ENCODE data around the gene WDR72. TPM values are rescaled to one million over a fixed set of nuclear protein-coding genes. Genes with fewer than 3 reads are reported as not detected.

The WDR72 gene
- total RNA-seq, 2 donors from 2014 or later: 5.4 to 9.2 TPM

DNA sequence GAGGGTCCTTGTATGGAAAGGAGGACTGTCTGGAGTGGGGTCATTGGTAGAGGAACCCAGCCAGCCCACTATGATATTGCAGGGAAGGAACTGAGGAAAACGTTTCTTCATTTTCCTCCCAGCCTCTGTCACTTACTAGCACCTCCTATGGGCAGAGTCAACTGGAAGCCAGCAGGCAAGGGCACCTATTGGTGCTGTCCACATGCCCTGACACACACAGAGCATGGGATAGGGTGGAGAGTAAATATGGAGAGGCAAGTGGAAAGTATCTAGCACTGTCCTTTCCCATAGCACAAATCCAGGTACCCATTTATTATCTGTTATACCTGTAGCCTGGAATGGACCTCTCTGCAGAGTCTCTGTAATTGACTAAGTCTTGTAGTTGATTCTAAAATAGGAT is 285.6 kb downstream of the WDR72 start:
- DNase-seq: no peak
- 59 to 83% methylated on average over 1 of the region's 1 CpG for WGBS, 2 donors
- H3K27ac ChIP-seq: no peak overlapping the region
- no peaks in the 10 kb centered on the region for H3K36me3 ChIP-seq (replicated peaks in 1 of 2; ENCODE audit: insufficient read depth in 1 of 2, low read depth in 2 of 2)
- no peaks in the 10 kb centered on the region for H3K27me3 ChIP-seq
- H3K4me3 ChIP-seq: no peak overlapping the region
- intact Hi-C loops (cut with DNase I): no loop called here
- H3K9me3 ChIP-seq: peaks cover 0 to 3% (median 0%) of the 10 kb centered on the region in 3 donors
- no peak for TF ChIP-seq POLR2A (IDR thresholded peaks at IDR 0.05)
- TF ChIP-seq, protein P1, sequence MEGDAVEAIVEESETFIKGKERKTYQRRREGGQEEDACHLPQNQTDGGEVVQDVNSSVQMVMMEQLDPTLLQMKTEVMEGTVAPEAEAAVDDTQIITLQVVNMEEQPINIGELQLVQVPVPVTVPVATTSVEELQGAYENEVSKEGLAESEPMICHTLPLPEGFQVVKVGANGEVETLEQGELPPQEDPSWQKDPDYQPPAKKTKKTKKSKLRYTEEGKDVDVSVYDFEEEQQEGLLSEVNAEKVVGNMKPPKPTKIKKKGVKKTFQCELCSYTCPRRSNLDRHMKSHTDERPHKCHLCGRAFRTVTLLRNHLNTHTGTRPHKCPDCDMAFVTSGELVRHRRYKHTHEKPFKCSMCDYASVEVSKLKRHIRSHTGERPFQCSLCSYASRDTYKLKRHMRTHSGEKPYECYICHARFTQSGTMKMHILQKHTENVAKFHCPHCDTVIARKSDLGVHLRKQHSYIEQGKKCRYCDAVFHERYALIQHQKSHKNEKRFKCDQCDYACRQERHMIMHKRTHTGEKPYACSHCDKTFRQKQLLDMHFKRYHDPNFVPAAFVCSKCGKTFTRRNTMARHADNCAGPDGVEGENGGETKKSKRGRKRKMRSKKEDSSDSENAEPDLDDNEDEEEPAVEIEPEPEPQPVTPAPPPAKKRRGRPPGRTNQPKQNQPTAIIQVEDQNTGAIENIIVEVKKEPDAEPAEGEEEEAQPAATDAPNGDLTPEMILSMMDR (IDR thresholded peaks at IDR 0.05): no peak
- no peak for ATAC-seq
- peaks cover 42% of the 10 kb centered on the region for H3K4me1 ChIP-seq

DNA sequence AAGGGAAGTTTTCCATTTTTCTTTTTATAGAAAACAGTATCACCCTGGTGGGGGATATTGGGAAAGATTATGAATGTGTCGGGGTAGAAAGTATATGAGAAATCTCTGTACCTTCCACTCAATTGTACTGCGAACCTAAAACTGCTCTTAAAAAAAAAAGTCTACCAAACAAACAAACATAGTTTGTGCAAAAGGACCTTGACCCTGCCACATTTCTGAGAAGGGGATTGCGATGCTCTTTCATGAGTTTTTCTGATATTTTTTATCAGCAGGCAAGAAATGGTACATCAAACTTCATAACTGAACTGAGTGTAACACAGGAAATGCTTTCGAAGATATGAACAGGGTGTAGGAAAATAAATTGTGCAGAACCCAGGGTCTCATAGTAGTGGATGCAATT is 286.0 kb downstream of the WDR72 start:
- DNase-seq (no peak), ATAC-seq (no peak)
- Histone ChIP-seq H3K27me3 (no peaks in the 10 kb centered on the region), H3K4me3 (no peak overlapping the region), H3K36me3 (replicated peaks in 1 of 2; ENCODE audit: insufficient read depth in 1 of 2, low read depth in 2 of 2) (no peaks in the 10 kb centered on the region), H3K27ac (peak overlapping the region in 2 of 4 donors; percentile 12 to 74), H3K9me3 (peaks cover 0 to 3% (median 0%) of the 10 kb centered on the region in 3 donors), H3K4me1 (peaks cover 42% of the 10 kb centered on the region)
- no peak for TF ChIP-seq POLR2A (IDR thresholded peaks at IDR 0.05)
- TF ChIP-seq, protein P1 (IDR thresholded peaks at IDR 0.05): no peak
- WGBS, 2 donors: 66 to 67% methylated on average over 4 of the region's 4 CpGs
- intact Hi-C loops (cut with DNase I): no loop called here

DNA sequence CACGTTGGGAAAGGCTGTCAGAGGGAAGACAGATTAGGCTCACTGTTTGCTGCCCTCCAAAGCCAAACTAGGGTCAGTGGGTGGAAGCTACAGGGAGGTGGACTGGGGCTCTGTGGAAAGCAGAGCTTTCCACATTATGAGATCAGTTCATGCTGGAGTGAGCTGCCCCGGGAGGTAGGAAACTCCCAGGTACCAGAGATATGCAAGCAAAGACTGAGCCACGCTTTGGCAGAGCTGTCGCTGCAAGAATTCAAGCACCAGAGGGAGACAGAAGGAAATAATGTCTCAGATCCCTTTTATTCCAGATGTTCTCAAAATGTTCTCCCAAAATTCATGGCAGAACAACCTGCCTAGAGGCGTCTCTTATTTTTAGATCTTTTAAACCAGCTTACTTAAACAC is 286.6 kb downstream of the WDR72 start:
- DNase-seq: peak; percentile 28 to 54 (median 35)

DNA sequence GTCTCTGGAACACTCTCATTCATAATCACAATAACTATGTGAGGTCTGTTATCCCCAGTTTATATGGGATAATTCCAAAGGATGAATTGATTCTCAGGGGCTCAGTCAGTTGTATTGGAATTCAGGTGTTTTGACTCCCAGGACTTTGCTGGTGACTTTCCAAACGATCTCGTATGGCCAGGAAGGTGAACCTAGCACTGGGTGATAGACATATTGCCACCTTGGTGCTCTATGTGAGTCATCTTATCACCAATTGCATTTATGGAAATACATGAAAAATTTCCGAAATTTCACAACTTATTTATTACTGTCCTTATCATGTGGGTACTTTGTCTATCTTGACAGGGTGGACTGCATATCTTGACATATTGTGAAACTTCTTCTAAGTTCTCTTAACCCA is 287.3 kb downstream of the WDR72 start:
- intact Hi-C loops (cut with DNase I): no loop called here
- Histone ChIP-seq H3K9me3 (peaks cover 0 to 3% (median 0%) of the 10 kb centered on the region in 3 donors), H3K4me3 (no peak overlapping the region), H3K27ac (peak overlapping the region in 2 of 4 donors; percentile 58 to 74), H3K36me3 (replicated peaks in 1 of 2; ENCODE audit: insufficient read depth in 1 of 2, low read depth in 2 of 2) (no peaks in the 10 kb centered on the region), H3K4me1 (peaks cover 42% of the 10 kb centered on the region), H3K27me3 (no peaks in the 10 kb centered on the region)
- TF ChIP-seq, protein P1 (IDR thresholded peaks at IDR 0.05): no peak
- TF ChIP-seq POLR2A (IDR thresholded peaks at IDR 0.05): no peak
- ATAC-seq: peak; percentile 42
- DNase-seq: peak in 1 of 4 donors; percentile 6
- 19 to 30% methylated on average over 3 of the region's 3 CpGs for WGBS, 2 donors

More for the DNA sequence above, 286.6 kb downstream of the WDR72 start:
- TF ChIP-seq, protein P1 (IDR thresholded peaks at IDR 0.05): peak in 5 of 7 experiments; percentile 11 to 37 (median 33)
- no peak for TF ChIP-seq POLR2A (IDR thresholded peaks at IDR 0.05)
- H3K9me3 ChIP-seq: peaks cover 0 to 3% (median 0%) of the 10 kb centered on the region in 3 donors
- 10 to 25% methylated on average over 5 of the region's 5 CpGs for WGBS, 2 donors
- H3K27ac ChIP-seq: peak overlapping the region in 3 of 4 donors; percentile 12 to 74 (median 58)
- H3K27me3 ChIP-seq: no peaks in the 10 kb centered on the region
- H3K4me1 ChIP-seq: peaks cover 42% of the 10 kb centered on the region
- peak; percentile 74 for ATAC-seq
- H3K4me3 ChIP-seq: no peak overlapping the region
- intact Hi-C loops (cut with DNase I): no loop called here
- H3K36me3 ChIP-seq (replicated peaks in 1 of 2; ENCODE audit: insufficient read depth in 1 of 2, low read depth in 2 of 2): no peaks in the 10 kb centered on the region

DNA sequence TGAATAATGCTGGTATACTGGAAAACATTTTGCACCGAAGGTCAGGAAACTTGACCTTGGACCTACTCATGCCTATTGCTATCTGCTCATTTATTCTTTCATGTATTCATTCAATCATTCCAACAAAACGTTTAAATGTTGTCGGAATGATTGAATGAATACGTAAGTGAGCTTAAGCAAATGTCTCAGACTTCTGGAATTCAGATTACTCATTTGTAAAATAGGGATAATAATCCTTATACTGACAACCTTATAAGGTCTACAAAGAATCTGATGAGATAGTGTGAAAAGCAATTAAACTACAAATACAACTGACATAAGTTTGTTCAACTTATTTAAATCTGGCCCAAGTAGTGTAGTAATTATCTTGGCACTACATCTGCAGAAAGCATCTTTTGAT is 288.7 kb downstream of the WDR72 start:
- intact Hi-C loops (cut with DNase I): no loop called here
- no peaks in the 10 kb centered on the region for H3K36me3 ChIP-seq (replicated peaks in 1 of 2; ENCODE audit: insufficient read depth in 1 of 2, low read depth in 2 of 2)
- ATAC-seq (peak; percentile 27), DNase-seq (no peak)
- no peaks in the 10 kb centered on the region for H3K9me3 ChIP-seq
- no peak overlapping the region for H3K4me3 ChIP-seq
- H3K27ac ChIP-seq: no peak overlapping the region
- TF ChIP-seq POLR2A (IDR thresholded peaks at IDR 0.05): no peak
- TF ChIP-seq, protein P1 (IDR thresholded peaks at IDR 0.05): no peak
- peaks cover 42% of the 10 kb centered on the region for H3K4me1 ChIP-seq
- WGBS, 2 donors: 39 to 47% methylated on average over 4 of the region's 4 CpGs
- no peaks in the 10 kb centered on the region for H3K27me3 ChIP-seq

Data from body of pancreas (tissue), 4 donors.